Spleen (tissue), 11 donors: Measurements from ENCODE around the gene HEATR1. TPM values are rescaled to one million over a fixed set of nuclear protein-coding genes. Genes with fewer than 3 reads are reported as not detected.

Experiments used
- DNase-seq: peaks from one replicate; pipeline ENCODE4 v3.0.0-alpha.2; 2020
- H3K27ac ChIP-seq, 8 donors: fragments of 200-600 bp; sonication (generic) in 7 of 8; 1 replicate in 4 of 8; 2 replicates in 4 of 8; pipeline versions ENCODE4 v1.5.0 to v1.8.0; 2016 to 2021; ENCODE audit warnings: inconsistent platforms in 4 of 8, mild to moderate bottlenecking in 4 of 8, moderate library complexity in 1 of 8
- H3K27me3 ChIP-seq, 7 donors: fragments of 200-600 bp; sonication (generic) in 6 of 7; replicated peaks in 1 of 7; 1 replicate in 4 of 7; 2 replicates in 3 of 7; pipeline versions ENCODE4 v1.5.0 to v1.8.0; 2016 to 2021; ENCODE audit warnings: inconsistent platforms in 3 of 7, mild to moderate bottlenecking in 1 of 7
- H3K36me3 ChIP-seq, 6 donors: fragments of 200-600 bp; sonication (generic) in 5 of 6; 1 replicate in 4 of 6; 2 replicates in 2 of 6; pipeline versions ENCODE4 v1.5.0 to v1.8.0; 2016 to 2021; ENCODE audit warnings: inconsistent platforms in 2 of 6
- H3K4me1 ChIP-seq, 6 donors: fragments of 200-600 bp; sonication (generic) in 5 of 6; 1 replicate in 3 of 6; 2 replicates in 3 of 6; pipeline versions ENCODE4 v1.5.0 to v1.8.0; 2016 to 2021; ENCODE audit warnings: inconsistent platforms in 3 of 6
- H3K4me3 ChIP-seq, 8 donors: fragments of 200-600 bp; sonication (generic) in 7 of 8; 1 replicate in 4 of 8; 2 replicates in 4 of 8; pipeline versions ENCODE4 v1.5.0 to v1.8.0; 2016 to 2021; ENCODE audit warnings: inconsistent platforms in 4 of 8, mild to moderate bottlenecking in 4 of 8, moderate library complexity in 2 of 8
- H3K9me3 ChIP-seq, 8 donors: fragments of 200-600 bp; sonication (generic) in 7 of 8; 1 replicate in 4 of 8; 2 replicates in 4 of 8; pipeline versions ENCODE4 v1.5.0 to v1.8.0; 2016 to 2021; ENCODE audit warnings: inconsistent platforms in 4 of 8
- CTCF ChIP-seq, 11 experiments: fragments of 200-600 bp in 7 of 11; fragments of 450-650 bp in 4 of 11; sonication (generic) in 4 of 11; IDR thresholded peaks in 8 of 11; conservative IDR thresholded peaks in 3 of 11; 1 replicate in 7 of 11; 2 replicates in 4 of 11; pipeline versions ENCODE4 v1.4.0 to v1.8.0; 2016 to 2021; ENCODE audit warnings: antibody characterized with exemption in 11 of 11, inconsistent platforms in 4 of 11, mild to moderate bottlenecking in 1 of 11
- POLR2A ChIP-seq, 3 donors: fragments of 450-650 bp; IDR thresholded peaks; one replicate each; pipeline ENCODE4 v1.5.1; 2017; ENCODE audit warnings: antibody characterized with exemption in 3 of 3, mild to moderate bottlenecking in 1 of 3
- POLR2AphosphoS5 ChIP-seq, 3 donors: sonication (generic); formaldehyde crosslinking; IDR thresholded peaks; one replicate each; pipeline ENCODE4 v1.5.1; 2017; ENCODE audit warnings: antibody characterized with exemption in 3 of 3
- WGBS, 5 donors: extraction: QIAGEN DNeasy Blood & Tissue Kit in 3 of 5; methylation state at CpG; one replicate each; pipeline versions ENCODE4 v1.1.5 to v1.1.7; 2013 to 2018; 5-methylcytosine and 5-hydroxymethylcytosine counted together
- intact Hi-C: fragments of 100-400 bp; cut with DNase I; formaldehyde crosslinking; loops from one replicate; pipeline ENCODE4 v1.15.0; 2023; ENCODE audit warnings: low total_unique reads
- polyA plus RNA-seq, 3 donors: library from polyadenylated mRNA; stranded (reverse); fragments of 200-250 nt; gene quantifications; one replicate each; pipeline ENCODE4 v1.2.1, GENCODE V29; 2013
- total RNA-seq, 7 donors: library from RNA; depleted of rRNA in 3 of 7; stranded (reverse); fragments of >200 nt in 3 of 7; fragmentation: NEBNext Ultra II Directional in 4 of 7; extraction: Animal tissue kit (Norgen Biotek cat#: 25700) in 4 of 7; gene quantifications; one replicate each; pipeline versions ENCODE4 v1.1.0 to v1.2.1, GENCODE V29; 2016 to 2021
- donor health status: healthy with polysubstance abuse.
- donor health status: DM: no; HTN: no; CAD: no; lungs with moderate emphysema.
- donor health status: DM: no; HTN: no; CAD: no.
- donor health status: Bipolar disorder and iron deficiency.
- donor health status: healthy.
- donor health status: DM: no; HTN: no; CAD: no.
- donor health status: DM: yes; HTN: yes; CAD: no.

HEATR1 gene
- total and polyA plus RNA-seq, 10 donors = 5.0 to 51.4 (median 34.6) TPM

GRCh38 chr1:236548452-236548851 lies 55.9 kb downstream of the HEATR1 start:
- no peak for DNase-seq
- H3K27ac ChIP-seq = no peak overlapping the region
- no peaks in the 10 kb centered on the region for H3K27me3 ChIP-seq
- intact Hi-C loops = no loop called here
- H3K9me3 ChIP-seq = no peaks in the 10 kb centered on the region
- H3K4me3 ChIP-seq = no peak overlapping the region
- peaks cover 6 to 100% (median 99%) of the 10 kb centered on the region in 6 donors for H3K36me3 ChIP-seq
- TF ChIP-seq POLR2A (IDR thresholded peaks at IDR 0.05) (no peak), POLR2AphosphoS5 (IDR thresholded peaks at IDR 0.05) (no peak), CTCF (IDR thresholded peaks at IDR 0.05 in 8 of 11, conservative IDR thresholded peaks at IDR 0.05 in 3 of 11) (no peak)
- 86 to 94% (median 93%) methylated on average over 6 of the region's 6 CpGs for WGBS, 5 donors
- H3K4me1 ChIP-seq = peaks cover 0 to 15% (median 9%) of the 10 kb centered on the region in 6 donors

- H3K27me3 ChIP-seq = no peaks in the 10 kb centered on the region
- 65 to 74% (median 70%) methylated on average over 3 of the region's 3 CpGs for whole genome bisulfite sequencing, 5 donors
- peaks cover 12 to 100% (median 99%) of the 10 kb centered on the region in 6 donors for H3K36me3 ChIP-seq
Measured at GRCh38 chr1:236545621-236546169, 58.6 kb downstream of the HEATR1 start.

GRCh38 chr1:236543065-236543669 lies 61.1 kb downstream of the HEATR1 start:
- H3K4me1 ChIP-seq = peaks cover 0 to 15% (median 9%) of the 10 kb centered on the region in 6 donors
- WGBS, 5 donors = 84 to 89% (median 87%) methylated on average over 16 of the region's 16 CpGs
- H3K36me3 ChIP-seq = peaks cover 8 to 100% (median 98%) of the 10 kb centered on the region in 6 donors
- H3K4me3 ChIP-seq = no peak overlapping the region
- DNase-seq = no peak
- intact Hi-C loops = no loop called here
- peak overlapping the region in 2 of 8 donors; percentile 7 to 12 for H3K27ac ChIP-seq
- TF ChIP-seq POLR2AphosphoS5 (IDR thresholded peaks at IDR 0.05) (peak in 2 of 3 donors; percentile 22 to 33), POLR2A (IDR thresholded peaks at IDR 0.05) (no peak)
- no peaks in the 10 kb centered on the region for H3K9me3 ChIP-seq
- no peaks in the 10 kb centered on the region for H3K27me3 ChIP-seq

More at GRCh38 chr1:236545621-236546169, 58.6 kb downstream of the HEATR1 start:
- peaks cover 0 to 15% (median 9%) of the 10 kb centered on the region in 6 donors for H3K4me1 ChIP-seq
- no peak for TF ChIP-seq POLR2AphosphoS5 (IDR thresholded peaks at IDR 0.05)
- no peak for TF ChIP-seq POLR2A (IDR thresholded peaks at IDR 0.05)
- no peak for TF ChIP-seq CTCF (IDR thresholded peaks at IDR 0.05 in 8 of 11, conservative IDR thresholded peaks at IDR 0.05 in 3 of 11)
- peak overlapping the region in 3 of 8 donors; percentile 16 to 68 (median 26) for H3K27ac ChIP-seq
- no peaks in the 10 kb centered on the region for H3K9me3 ChIP-seq
- intact Hi-C loops = no loop called here
- no peak for DNase-seq
- H3K4me3 ChIP-seq = no peak overlapping the region

GRCh38 chr1:236541710-236542109 lies 62.6 kb downstream of the HEATR1 start:
- 93 to 98% (median 97%) methylated on average over 4 of the region's 4 CpGs for WGBS, 5 donors
- peaks cover 8 to 100% (median 93%) of the 10 kb centered on the region in 6 donors for H3K36me3 ChIP-seq
- H3K4me1 ChIP-seq = peaks cover 0 to 16% (median 9%) of the 10 kb centered on the region in 6 donors
- H3K27ac ChIP-seq = no peak overlapping the region
- TF ChIP-seq CTCF (IDR thresholded peaks at IDR 0.05 in 8 of 11, conservative IDR thresholded peaks at IDR 0.05 in 3 of 11) = no peak
- TF ChIP-seq POLR2AphosphoS5 (IDR thresholded peaks at IDR 0.05) = no peak
- no peak for TF ChIP-seq POLR2A (IDR thresholded peaks at IDR 0.05)
- DNase-seq = no peak
- H3K9me3 ChIP-seq = no peaks in the 10 kb centered on the region
- intact Hi-C loops = no loop called here
- no peak overlapping the region for H3K4me3 ChIP-seq
- H3K27me3 ChIP-seq = no peaks in the 10 kb centered on the region
